ENCODE results near the gene POTEC. TPM values are rescaled to one million over a fixed set of nuclear protein-coding genes. Genes with fewer than 3 reads are reported as not detected.

POTEC gene
- not detected in 5 replicates for total RNA-seq (2022; extraction: Qiagen RNA extraction)

GRCh38 chr18:14543446-14543964 lies at the start of gene POTEC:
TSS of gene POTEC (minus strand) at chr18:14543600. CDS start at chr18:14543146, 454 bp downstream.

Other genes with a start within 250 kb of the POTEC start
- not detected in 5 replicates for gene ANKRD30B, start 204.6 kb upstream of the POTEC start, total RNA-seq (2022; extraction: Qiagen RNA extraction)

All from A549 treated with Mapracorat at 1 μM for 4 hours (cell line).